ENCODE results near the gene ABCA2.

GRCh38 chr9:136960938-136961275, 67.1 kb downstream of the ABCA2 start:
- TF ChIP-seq CTCF (IDR thresholded peaks at IDR 0.05; ENCODE audit: insufficient read depth, low read depth, low read length) (no peak), EZH2 (IDR thresholded peaks at IDR 0.05; ENCODE audit: insufficient read depth, low read length) (no peak)
